ENCODE measurements around the gene REM1.

- TF ChIP-seq CTCF (IDR thresholded peaks at IDR 0.05; ENCODE audit: insufficient read depth, low read depth, low read length) (no peak), EZH2 (IDR thresholded peaks at IDR 0.05; ENCODE audit: insufficient read depth, low read length) (no peak)
These were observed 2.4 kb upstream of the REM1 start for GRCh38 chr20:31472395-31473330.
